Right lobe of liver (tissue), 4 donors: Measurements from ENCODE around the gene PHAF1.

Source experiments
- POLR2A ChIP-seq: fragments of 450-650 bp; IDR thresholded peaks from one replicate; pipeline ENCODE4 v1.6.1; 2017; ENCODE audit warnings: antibody characterized with exemption, mild to moderate bottlenecking
- TF ChIP-seq, protein P1 (sequence below), 4 donors: fragments of 200-600 bp in 3 of 4; fragments of 450-650 bp in 1 of 4; IDR thresholded peaks; one replicate each; pipeline versions ENCODE4 v1.5.1 to v1.8.0; 2016 to 2022; ENCODE audit warnings: antibody characterized with exemption in 4 of 4, mild to moderate bottlenecking in 2 of 4
- donor health status: DM: no; HTN: no; CAD: no.
- donor health status: DM: no; HTN: no; CAD: no.
- donor health status: DM: no; HTN: yes; CAD: no.

DNA sequence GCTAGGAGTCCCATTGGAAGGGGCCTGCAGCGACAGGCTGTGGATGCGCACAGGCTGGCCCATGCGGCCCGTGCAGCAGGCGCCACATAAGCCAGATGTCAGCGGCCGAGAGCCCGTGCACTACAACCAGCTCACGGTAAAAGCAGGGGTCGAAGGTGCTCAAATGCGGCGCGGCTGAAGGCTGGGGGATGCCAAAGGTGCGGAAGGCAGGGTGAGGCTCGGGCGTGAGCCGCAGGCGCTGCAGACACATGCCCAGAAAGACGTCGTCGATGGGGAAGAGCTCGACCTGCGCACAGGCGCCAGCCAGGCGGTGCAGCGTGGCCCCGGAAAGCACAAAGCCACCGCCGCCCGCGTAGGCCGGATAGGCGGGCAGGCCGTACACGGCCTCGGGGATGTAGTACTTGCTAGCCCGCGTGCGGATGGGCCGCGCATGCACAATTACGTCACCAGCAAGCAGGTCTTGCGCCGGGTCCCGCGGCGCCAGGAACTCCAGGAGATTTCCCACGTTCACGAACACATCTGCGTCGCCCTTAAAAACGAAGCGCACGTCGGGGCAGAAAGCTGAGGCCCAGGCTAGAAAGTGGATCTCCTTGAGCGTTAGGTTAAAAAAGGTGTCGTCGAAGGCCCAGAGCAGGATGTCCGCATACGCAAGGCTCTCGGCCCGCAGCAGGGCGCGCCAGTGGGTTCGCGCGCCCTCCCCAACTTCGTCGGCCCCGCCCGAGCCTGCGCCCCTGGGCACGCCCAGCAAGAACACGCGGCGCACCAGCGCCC lies 39.7 kb downstream of the PHAF1 start:
- TF ChIP-seq, protein P1, sequence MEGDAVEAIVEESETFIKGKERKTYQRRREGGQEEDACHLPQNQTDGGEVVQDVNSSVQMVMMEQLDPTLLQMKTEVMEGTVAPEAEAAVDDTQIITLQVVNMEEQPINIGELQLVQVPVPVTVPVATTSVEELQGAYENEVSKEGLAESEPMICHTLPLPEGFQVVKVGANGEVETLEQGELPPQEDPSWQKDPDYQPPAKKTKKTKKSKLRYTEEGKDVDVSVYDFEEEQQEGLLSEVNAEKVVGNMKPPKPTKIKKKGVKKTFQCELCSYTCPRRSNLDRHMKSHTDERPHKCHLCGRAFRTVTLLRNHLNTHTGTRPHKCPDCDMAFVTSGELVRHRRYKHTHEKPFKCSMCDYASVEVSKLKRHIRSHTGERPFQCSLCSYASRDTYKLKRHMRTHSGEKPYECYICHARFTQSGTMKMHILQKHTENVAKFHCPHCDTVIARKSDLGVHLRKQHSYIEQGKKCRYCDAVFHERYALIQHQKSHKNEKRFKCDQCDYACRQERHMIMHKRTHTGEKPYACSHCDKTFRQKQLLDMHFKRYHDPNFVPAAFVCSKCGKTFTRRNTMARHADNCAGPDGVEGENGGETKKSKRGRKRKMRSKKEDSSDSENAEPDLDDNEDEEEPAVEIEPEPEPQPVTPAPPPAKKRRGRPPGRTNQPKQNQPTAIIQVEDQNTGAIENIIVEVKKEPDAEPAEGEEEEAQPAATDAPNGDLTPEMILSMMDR (IDR thresholded peaks at IDR 0.05) = no peak
- TF ChIP-seq POLR2A = no peak
